Activated CD8-positive, alpha-beta memory T cell treated with anti-CD3 and anti-CD28 coated beads, Interleukin-2, amount 50 U/mL, for 24 hours (primary cell): ENCODE results near the gene CDK6.
"Not testable (repeated sequence)": the region's sequence is repeated elsewhere in the genome, so short reads cannot be mapped to it uniquely, and the experiment has no call there.

ENCODE experiments used
- DNase-seq: peaks from one replicate; pipeline ENCODE4 v3.0.0-alpha.2; 2020; ENCODE audit errors: extremely low read depth

CDK6 gene

GRCh38 chr7:92836489-92836999, at the start of gene CDK6:
CDK6 (minus strand) TSS chr7:92836573; CDS start chr7:92833323, 3,250 bp downstream.
- no peak for DNase-seq

- not testable (repeated sequence) for DNase-seq
Measured at GRCh38 chr7:92886039-92886438, 49.7 kb upstream of the CDK6 start.

DNA sequence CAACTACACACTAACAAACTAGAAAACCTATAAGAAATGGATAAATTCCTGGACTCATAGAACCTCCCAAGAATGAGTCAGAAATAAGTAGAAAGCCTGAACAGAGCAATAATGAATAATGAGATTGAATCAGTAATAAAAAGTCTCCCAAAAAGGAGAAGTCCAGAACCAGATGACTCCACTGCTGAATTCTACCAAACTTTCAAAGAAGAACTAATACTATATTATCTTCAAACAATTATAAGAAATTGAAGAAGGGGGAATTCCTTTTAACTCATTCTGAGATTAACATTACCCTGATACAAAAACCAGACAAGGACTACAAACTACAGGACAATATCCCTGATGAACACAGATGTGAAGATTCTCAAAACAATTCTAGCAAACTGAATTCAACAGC, 47.8 kb upstream of the CDK6 start:
- no peak for DNase-seq

DNA sequence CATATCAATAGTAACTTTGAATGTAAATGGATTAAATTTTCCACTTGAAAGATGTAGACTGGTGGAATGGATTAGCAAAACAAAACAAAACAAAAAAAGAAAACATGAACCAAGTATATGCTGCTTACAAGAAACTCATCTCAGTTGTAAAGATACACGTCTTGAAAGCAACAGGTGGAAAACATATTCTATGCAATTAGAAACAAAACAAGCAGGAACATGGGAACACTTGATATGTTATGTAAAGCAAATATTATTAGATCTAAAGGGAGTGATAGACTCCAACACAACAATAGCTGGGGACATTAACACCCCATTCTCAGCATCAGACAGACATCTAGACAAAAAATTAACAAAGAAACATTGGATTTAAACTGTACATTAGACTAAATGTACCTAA, 46.4 kb upstream of the CDK6 start:
- no peak for DNase-seq

DNA sequence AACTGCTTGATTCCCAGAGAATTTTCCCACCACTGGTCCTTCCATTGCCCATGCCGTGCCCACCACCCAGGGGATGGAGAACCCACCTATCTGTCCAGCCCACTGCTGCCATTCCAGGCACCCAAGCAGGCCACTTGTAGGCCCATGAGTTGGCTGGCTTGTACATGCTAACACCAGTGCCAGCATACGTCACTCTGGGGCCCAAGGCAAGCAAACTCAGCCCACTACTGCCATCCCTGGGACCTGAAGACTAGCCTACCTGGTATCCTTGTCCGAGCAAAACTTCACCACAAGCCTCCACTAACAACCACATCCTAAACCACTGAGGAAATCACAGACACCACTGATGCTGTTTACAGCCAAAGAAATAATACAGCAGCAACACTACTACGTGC, 44.7 kb upstream of the CDK6 start:
- DNase-seq = no peak

GRCh38 chr7:92880212-92881090, 44.1 kb upstream of the CDK6 start:
- DNase-seq = no peak

DNA sequence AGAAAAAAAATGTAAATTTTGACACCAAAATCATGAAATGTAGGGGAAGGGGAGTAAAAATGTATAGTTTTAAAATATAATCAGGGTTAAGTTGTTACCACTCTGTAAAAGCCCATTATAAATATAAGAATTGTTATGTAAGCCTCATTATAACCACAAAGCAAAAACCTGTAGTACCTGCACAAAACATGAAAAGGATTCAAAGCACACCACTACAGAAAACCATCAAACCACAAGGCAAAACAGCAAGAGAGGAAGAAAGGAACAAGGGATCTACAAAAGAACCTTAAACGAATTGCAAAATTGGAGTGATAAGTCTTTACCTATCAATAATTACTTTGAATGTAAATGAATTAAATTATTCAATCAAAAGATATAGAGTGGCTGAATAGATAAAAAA, 41.0 kb upstream of the CDK6 start:
- DNase-seq = no peak

DNA sequence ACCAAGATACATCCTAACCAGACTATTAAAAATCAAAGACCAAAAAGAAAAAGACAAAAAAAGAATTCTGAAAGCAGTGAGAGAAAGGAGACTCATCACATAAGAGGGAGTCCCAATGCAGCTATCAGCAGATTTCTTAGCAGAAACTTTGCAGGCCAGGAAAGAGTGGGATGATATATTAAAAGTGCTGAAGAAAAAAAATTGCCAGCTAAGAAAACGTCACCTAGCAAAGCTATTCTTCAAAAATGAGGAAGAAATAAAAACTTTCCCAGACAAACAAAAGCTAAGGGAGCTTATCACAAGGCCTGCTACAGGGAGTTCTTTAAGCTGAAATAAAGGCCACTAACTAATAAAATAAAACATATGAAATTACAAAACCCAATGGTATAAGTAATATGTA, 40.5 kb upstream of the CDK6 start:
- DNase-seq = no peak

GRCh38 chr7:92875719-92876118, 39.3 kb upstream of the CDK6 start:
- no peak for DNase-seq

DNA sequence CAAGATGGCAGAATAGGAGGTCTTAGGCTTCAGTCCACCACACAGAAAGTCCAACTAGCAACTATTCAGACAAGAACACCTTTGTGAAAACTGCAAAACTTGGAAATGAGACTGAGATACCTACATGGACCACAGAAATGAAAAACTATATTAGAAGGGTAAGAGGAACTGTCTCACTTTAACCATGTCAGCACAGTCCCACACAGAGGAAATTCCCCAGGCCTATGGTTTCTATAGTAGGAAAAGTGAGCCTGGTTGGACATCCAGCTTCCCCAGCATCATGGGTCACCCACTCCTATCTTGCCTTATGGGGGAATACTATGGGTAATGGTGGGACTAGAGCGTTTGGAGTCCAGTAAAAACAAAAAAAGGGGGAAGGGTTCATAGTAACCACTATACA, 38.8 kb upstream of the CDK6 start:
- DNase-seq = no peak

DNA sequence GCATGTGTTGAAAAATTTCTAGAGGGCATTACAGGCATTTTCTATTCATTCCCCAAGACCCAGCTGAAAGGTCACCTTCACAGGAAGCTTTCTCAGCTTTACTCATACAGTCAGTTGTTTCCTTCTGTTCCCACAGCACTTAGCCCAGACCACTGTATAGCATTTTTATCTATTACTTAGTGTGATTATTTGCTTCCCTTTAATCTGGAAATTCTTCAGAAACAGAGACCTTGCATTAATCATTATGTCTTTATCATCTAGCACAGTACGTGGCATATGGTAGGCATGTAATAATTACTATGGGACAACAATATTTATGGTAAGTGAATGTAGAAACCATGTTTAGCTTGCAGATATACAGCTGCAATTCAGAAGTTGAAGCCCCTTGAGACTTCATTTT, 38.2 kb upstream of the CDK6 start:
- no peak for DNase-seq

DNA sequence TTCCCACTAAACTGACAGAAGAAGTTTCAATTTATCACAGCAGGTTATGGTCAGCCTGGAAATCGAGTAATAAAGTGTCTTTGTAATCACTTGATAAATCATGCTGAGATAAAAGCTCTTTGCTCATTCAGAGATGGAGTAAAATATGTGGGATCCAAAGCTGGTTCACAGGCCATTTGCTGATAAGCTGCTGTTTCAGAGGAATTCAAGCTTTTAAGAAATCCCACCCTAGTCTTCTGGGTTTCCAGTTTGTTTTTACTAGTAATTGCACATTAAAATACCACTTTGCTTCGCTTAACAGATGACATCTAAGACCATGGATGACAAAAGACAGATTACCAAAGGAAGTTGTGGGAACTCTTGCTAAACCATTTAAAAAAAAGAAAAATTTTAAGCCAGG, 37.4 kb upstream of the CDK6 start:
- no peak for DNase-seq

DNA sequence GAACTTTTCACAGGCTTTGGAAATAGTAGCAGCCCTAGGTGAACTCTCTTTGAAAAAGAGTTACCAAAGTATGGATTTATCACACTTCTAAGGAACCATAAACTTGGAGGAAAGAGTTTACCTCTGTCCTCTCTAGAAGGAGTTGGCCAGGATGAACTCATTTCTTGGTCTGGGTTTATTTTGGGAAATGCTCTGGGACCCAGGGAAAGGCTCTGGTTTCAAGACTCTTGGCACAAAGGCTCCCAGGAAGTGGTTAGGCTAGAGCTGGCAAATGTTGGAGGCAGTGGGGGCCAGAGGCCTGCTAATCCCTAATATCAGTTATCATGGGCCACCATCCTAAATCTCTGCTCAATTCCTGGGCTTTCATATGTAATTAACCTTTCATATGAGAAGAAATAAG, 36.3 kb upstream of the CDK6 start:
- no peak for DNase-seq

DNA sequence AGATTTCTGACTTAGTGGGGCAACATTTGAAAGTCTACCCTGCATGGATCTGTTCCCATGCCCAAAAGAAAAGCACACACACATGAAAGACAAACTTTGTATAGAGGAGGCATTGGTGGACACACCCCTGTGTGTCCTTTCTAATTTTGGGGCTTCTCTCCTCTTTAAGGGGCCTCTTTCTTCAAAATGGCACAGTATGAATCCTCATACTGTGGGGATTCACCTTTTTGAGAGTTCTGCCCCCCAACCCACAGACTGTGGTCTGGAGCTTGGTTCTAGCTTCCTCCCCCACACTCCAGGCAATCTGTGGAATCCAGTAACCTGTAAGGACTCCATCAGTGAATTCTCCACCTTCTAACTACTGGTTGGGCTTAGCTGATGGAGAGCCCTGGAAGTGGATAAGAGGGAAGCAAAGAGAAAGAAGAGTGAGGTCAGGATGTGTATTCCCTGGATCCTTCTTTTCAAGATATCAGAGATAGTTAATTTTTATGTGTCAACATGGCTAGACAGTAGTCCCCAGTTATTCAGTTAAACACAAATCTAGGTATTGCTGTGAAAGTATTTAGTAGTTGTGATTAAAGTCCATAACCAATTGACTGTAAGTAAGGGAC, 32.4 kb upstream of the CDK6 start:
- DNase-seq = no peak

- DNase-seq = not testable (repeated sequence)
Measured at GRCh38 chr7:92864169-92864568, 27.8 kb upstream of the CDK6 start.

GRCh38 chr7:92856436-92856835, 20.1 kb upstream of the CDK6 start:
- DNase-seq = no peak

DNA sequence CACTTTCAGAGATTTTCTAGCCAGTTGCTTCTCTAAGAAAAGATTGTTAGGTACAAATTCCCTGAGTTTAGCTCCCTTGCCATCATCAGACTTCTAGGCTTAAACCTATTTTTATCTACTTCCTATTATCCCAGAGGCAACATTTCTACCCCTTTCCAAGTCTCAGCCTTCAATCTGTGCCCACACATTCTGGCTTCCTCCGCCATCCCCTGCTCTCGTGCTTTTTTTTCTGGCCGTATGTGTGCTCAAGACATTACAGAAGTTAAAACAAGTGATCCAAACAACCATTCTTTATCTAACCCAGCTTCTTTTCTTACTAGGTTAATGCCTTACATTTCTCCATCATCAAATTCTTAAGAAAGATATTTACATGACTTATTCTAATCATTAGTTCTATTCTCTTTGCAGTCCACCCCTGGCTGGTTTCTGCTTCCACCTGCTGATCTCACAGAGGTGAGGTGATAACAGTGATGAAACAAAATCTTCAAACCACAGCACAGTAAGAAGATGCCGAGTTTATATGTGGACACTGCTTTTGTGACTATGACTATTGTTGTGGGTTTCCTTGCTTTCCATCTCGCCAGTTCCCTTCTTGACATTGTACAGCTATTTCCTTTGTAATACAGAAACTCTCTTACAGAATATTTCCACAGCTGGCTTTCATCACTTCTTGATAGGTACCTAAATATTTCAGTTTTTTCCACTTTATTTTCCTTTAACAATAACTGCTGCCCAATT, 18.3 kb upstream of the CDK6 start:
- no peak for DNase-seq

DNA sequence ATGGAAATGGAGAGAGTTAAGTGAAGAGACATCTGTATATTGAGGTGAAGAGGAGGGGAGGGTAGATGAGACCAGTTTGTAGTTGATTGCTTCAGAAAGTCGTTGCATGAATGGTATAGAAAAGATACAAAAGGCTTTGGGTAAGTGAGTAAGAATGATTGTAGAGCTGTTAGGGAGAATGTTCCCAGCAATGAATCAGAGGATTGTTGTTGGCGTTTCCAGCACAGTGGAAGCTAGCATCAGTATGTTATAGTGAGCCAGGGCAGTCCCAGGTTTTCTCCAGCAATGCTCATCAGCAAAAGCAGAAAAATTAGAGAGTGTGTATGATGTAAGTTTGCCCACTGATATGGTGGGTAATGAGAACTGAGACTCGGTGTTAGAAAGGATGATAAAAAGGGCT, 15.4 kb upstream of the CDK6 start:
- no peak for DNase-seq

DNA sequence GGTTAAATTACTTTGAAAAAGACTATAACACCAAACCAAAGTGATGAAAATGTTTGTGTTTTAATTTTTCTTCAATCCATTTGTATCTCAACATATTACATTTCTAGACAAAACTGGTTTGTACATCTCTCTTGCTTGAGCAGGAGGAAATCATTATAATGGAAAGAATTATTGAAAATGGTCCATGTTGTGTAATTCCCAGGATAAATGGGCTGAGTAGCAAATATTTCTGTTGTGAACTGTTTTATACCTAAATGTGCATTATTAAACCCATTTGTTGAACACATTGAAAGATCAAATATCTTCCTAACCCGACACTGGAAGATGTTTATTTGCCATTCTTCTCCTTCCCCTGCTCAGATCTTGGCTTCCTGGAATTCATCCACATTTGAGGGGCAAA, 14.1 kb upstream of the CDK6 start:
- DNase-seq = no peak

DNA sequence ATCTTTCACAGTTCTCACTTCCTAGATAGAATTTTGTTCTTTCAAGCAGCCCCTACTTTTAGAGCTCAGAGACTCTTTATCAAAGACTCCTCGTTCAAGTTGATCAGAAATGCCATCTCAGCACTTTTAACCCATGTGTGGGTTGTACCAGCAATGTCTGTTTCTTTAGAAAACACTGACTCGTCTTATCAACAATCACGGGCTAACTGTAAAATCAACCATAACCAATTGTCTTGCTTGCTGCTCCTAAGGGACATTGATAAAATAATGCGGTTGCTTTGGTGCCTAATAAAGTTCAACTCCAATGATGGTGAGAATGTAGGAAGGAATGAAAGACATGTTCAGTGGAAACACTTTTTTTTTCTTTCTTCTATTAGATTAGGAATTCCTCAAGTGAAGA, 12.9 kb upstream of the CDK6 start:
- no peak for DNase-seq

GRCh38 chr7:92848851-92849250, 12.5 kb upstream of the CDK6 start:
- DNase-seq = no peak

DNA sequence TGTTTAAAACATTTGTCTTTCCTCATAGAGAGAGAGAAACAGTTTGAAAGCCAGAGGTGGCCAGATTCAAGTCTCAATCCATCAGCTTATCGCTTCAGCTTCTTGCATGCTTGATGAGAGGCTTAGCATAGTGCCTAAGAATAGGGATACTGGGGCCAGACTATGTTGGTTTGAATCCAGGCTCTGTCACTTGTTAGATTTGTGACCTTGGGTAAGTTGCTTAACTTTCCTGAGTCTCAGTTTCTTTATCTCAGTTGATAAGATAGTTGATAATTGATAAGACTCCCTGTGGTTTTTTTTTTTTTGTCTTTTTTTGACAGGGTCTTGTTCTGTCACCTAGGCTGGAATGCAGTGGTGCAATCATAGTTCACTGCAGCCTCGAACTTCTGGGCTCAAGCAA, 12.1 kb upstream of the CDK6 start:
- DNase-seq = no peak

GRCh38 chr7:92847305-92847704, 10.9 kb upstream of the CDK6 start:
- no peak for DNase-seq
